Measurements from ENCODE around the gene ICAM5.

Gene ICAM5

GRCh38 chr19:10328558-10329429 is 39.0 kb downstream of the ICAM5 start:
- TF ChIP-seq CTCF (IDR thresholded peaks at IDR 0.05; ENCODE audit: borderline replicate concordance, insufficient read depth, low read depth, low read length) = no peak
- H3K4me3 ChIP-seq (ENCODE audit: low read depth, low read length) = no peak overlapping the region

GRCh38 chr19:10329555-10329954 is 39.8 kb downstream of the ICAM5 start:
- no peak for TF ChIP-seq CTCF (IDR thresholded peaks at IDR 0.05; ENCODE audit: borderline replicate concordance, insufficient read depth, low read depth, low read length)
- H3K4me3 ChIP-seq (ENCODE audit: low read depth, low read length) = no peak overlapping the region

- no peak for TF ChIP-seq CTCF (IDR thresholded peaks at IDR 0.05; ENCODE audit: borderline replicate concordance, insufficient read depth, low read depth, low read length)
- H3K4me3 ChIP-seq (ENCODE audit: low read depth, low read length) = peak overlapping the region; percentile 64
Observed at GRCh38 chr19:10332158-10332964, 42.6 kb downstream of the ICAM5 start.

- peak within 1 kb of the TSS; percentile 64 for H3K4me3 ChIP-seq (ENCODE audit: low read depth, low read length)
- no peak for TF ChIP-seq CTCF (IDR thresholded peaks at IDR 0.05; ENCODE audit: borderline replicate concordance, insufficient read depth, low read depth, low read length)
Observed at GRCh38 chr19:10332965-10333757, 43.4 kb downstream of the ICAM5 start, which contains the start of gene RAVER1. TSS of gene RAVER1 (minus strand) at chr19:10333529. CDS start at chr19:10333507, 22 bp downstream.

- peak overlapping the region; percentile 64 for H3K4me3 ChIP-seq (ENCODE audit: low read depth, low read length)
- no peak for TF ChIP-seq CTCF (IDR thresholded peaks at IDR 0.05; ENCODE audit: borderline replicate concordance, insufficient read depth, low read depth, low read length)
Observed at GRCh38 chr19:10333758-10334587, 44.2 kb downstream of the ICAM5 start.

All from GM12875 (cell line).